Measurements from ENCODE around the gene ARG2.
A peak's percentile ranks its signal among the peaks of the same experiment; 100 is the strongest.
"Not testable (repeated sequence)": the region's sequence is repeated elsewhere in the genome, so short reads cannot be mapped to it uniquely, and the experiment has no call there.

ARG2 gene

GRCh38 chr14:67589204-67589770 lies 30.4 kb upstream of the ARG2 start:
- no peak overlapping the region for H3K4me3 ChIP-seq (ENCODE audit: low read length)
- peaks cover 6% of the 10 kb centered on the region; the same call in 1 of the 2 replicates for H3K36me3 ChIP-seq (ENCODE audit: control insufficient read depth, insufficient read depth, low read length)
- H3K4me1 ChIP-seq (ENCODE audit: control insufficient read depth, insufficient read depth, low read length), result no peaks in the 10 kb centered on the region
- DNase-seq (ENCODE audit: low read depth, low spot score), result no peak
- WGBS (ENCODE audit: insufficient coverage, insufficient read length), result no CpG with 5 or more reads among the region's 2 CpGs
- H3K27me3 ChIP-seq (ENCODE audit: control insufficient read depth, insufficient read depth, low read length), result no peaks in the 10 kb centered on the region
- H3K27ac ChIP-seq (ENCODE audit: low read length), result no peak overlapping the region
- H3K9me3 ChIP-seq (ENCODE audit: control insufficient read depth, insufficient read depth, low read length), result no peaks in the 10 kb centered on the region

- not testable (repeated sequence) for DNase-seq (ENCODE audit: low read depth, low spot score); H3K36me3 ChIP-seq (ENCODE audit: control insufficient read depth, insufficient read depth, low read length); H3K27ac ChIP-seq (ENCODE audit: low read length); H3K4me1 ChIP-seq (ENCODE audit: control insufficient read depth, insufficient read depth, low read length); H3K4me3 ChIP-seq (ENCODE audit: low read length); H3K27me3 ChIP-seq (ENCODE audit: control insufficient read depth, insufficient read depth, low read length); H3K9me3 ChIP-seq (ENCODE audit: control insufficient read depth, insufficient read depth, low read length)
- no CpG with 5 or more reads among the region's 1 CpG for WGBS (ENCODE audit: insufficient coverage, insufficient read length)
Measured at GRCh38 chr14:67593650-67594049, 26.1 kb upstream of the ARG2 start.

DNA sequence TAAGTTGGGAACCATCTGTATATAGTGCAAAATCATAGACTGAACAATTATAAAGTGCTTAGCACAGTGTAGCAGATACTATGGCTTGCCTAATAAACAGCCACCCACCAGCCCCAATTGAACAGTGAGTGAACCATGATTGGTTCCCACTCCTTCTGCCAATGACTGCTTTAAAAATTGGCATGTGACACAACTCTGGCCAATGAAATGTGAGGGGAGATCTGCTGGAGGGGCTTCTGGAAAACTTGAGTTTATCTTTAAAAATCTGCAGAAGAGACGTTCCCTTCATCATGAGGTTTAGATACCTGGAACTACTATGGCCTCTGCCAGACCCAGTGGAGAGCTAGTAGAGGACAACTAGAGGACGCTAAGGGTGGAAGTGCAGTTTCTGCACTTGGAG lies 24.3 kb upstream of the ARG2 start:
- H3K27me3 ChIP-seq (ENCODE audit: control insufficient read depth, insufficient read depth, low read length), result no peaks in the 10 kb centered on the region; the same call in none of the 2 replicates
- no peak for DNase-seq (ENCODE audit: low read depth, low spot score)
- no peak overlapping the region for H3K27ac ChIP-seq (ENCODE audit: low read length)
- H3K4me1 ChIP-seq (ENCODE audit: control insufficient read depth, insufficient read depth, low read length), result no peaks in the 10 kb centered on the region
- no peaks in the 10 kb centered on the region for H3K9me3 ChIP-seq (ENCODE audit: control insufficient read depth, insufficient read depth, low read length)
- WGBS (ENCODE audit: insufficient coverage, insufficient read length), result no CpG with 5 or more reads among the region's 2 CpGs
- H3K36me3 ChIP-seq (ENCODE audit: control insufficient read depth, insufficient read depth, low read length), result no peaks in the 10 kb centered on the region
- no peak overlapping the region for H3K4me3 ChIP-seq (ENCODE audit: low read length)

- Histone ChIP-seq H3K27me3 (ENCODE audit: control insufficient read depth, insufficient read depth, low read length) (peaks cover 11% of the 10 kb centered on the region), H3K9me3 (ENCODE audit: control insufficient read depth, insufficient read depth, low read length) (no peaks in the 10 kb centered on the region), H3K4me1 (ENCODE audit: control insufficient read depth, insufficient read depth, low read length) (no peaks in the 10 kb centered on the region), H3K4me3 (ENCODE audit: low read length) (peak within 1 kb of the TSS; percentile 51; the same call in 1 of the 2 replicates), H3K36me3 (ENCODE audit: control insufficient read depth, insufficient read depth, low read length) (no peaks in the 10 kb centered on the region), H3K27ac (ENCODE audit: low read length) (no peak within 1 kb of the TSS)
- WGBS (ENCODE audit: insufficient coverage, insufficient read length), result no CpG with 5 or more reads among the region's 77 CpGs
- DNase-seq (ENCODE audit: low read depth, low spot score), result no peak
Measured at GRCh38 chr14:67599698-67600561, 19.8 kb upstream of the ARG2 start, which contains the start of gene PIGH. Gene PIGH, minus strand, starts transcription at chr14:67600268. Its CDS starts 65 bp downstream, at chr14:67600203.

DNA sequence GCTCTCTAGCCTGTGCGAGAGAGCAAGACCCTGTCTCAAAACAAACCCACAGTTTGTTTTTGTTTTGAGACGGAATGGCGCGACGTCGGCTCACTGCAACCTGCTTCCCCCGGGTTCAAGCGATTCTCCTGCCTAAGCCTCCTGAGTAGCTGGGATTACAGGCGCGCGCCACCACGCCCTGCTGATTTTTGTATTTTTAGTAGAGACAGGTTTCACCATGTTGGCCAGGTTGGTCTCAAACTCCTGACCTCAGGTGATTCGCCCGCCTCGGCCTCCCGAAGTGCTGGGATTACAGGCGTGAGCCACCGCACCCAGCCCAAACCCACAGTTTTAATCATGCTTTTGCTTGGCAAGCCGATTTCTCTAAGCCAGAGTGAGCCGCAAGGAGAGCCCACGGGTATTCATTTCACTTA lies 19.2 kb upstream of the ARG2 start:
- not testable (repeated sequence) for H3K4me3 ChIP-seq (ENCODE audit: low read length); H3K27ac ChIP-seq (ENCODE audit: low read length); H3K9me3 ChIP-seq (ENCODE audit: control insufficient read depth, insufficient read depth, low read length); H3K36me3 ChIP-seq (ENCODE audit: control insufficient read depth, insufficient read depth, low read length); DNase-seq (ENCODE audit: low read depth, low spot score); H3K4me1 ChIP-seq (ENCODE audit: control insufficient read depth, insufficient read depth, low read length)
- WGBS (ENCODE audit: insufficient coverage, insufficient read length), result no CpG with 5 or more reads among the region's 21 CpGs
- H3K27me3 ChIP-seq (ENCODE audit: control insufficient read depth, insufficient read depth, low read length), result peaks cover 12% of the 10 kb centered on the region

DNA sequence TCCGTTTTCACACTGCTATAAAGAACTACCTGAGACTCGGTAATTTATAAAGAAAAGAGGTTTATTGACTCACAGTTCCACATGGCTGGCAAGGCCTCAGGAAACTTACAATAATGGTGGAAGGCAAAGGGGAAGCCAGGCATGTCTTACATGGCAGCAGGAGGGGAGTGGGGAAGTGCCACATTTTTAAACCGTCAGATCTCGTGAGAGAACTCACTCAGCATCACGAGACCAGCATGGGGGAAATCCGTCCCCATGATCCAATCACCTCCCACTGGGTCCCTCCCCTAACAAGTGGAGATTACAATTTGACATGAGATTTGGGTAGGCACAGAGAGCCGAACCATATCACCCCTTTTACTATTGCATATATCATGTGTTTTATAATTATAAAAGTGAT lies 17.6 kb upstream of the ARG2 start:
- no peaks in the 10 kb centered on the region for H3K4me1 ChIP-seq (ENCODE audit: control insufficient read depth, insufficient read depth, low read length)
- no peaks in the 10 kb centered on the region for H3K36me3 ChIP-seq (ENCODE audit: control insufficient read depth, insufficient read depth, low read length)
- peaks cover 17% of the 10 kb centered on the region for H3K27me3 ChIP-seq (ENCODE audit: control insufficient read depth, insufficient read depth, low read length)
- H3K9me3 ChIP-seq (ENCODE audit: control insufficient read depth, insufficient read depth, low read length), result no peaks in the 10 kb centered on the region
- no peak for DNase-seq (ENCODE audit: low read depth, low spot score)
- WGBS (ENCODE audit: insufficient coverage, insufficient read length), result no CpG with 5 or more reads among the region's 7 CpGs
- no peak overlapping the region for H3K4me3 ChIP-seq (ENCODE audit: low read length)
- no peak overlapping the region for H3K27ac ChIP-seq (ENCODE audit: low read length)

- no peak for DNase-seq (ENCODE audit: low read depth, low spot score)
- Histone ChIP-seq H3K36me3 (ENCODE audit: control insufficient read depth, insufficient read depth, low read length) (no peaks in the 10 kb centered on the region), H3K27me3 (ENCODE audit: control insufficient read depth, insufficient read depth, low read length) (peaks cover 18% of the 10 kb centered on the region), H3K4me1 (ENCODE audit: control insufficient read depth, insufficient read depth, low read length) (no peaks in the 10 kb centered on the region), H3K4me3 (ENCODE audit: low read length) (no peak overlapping the region), H3K9me3 (ENCODE audit: control insufficient read depth, insufficient read depth, low read length) (no peaks in the 10 kb centered on the region), H3K27ac (ENCODE audit: low read length) (no peak overlapping the region)
- no CpG with 5 or more reads among the region's 5 CpGs for WGBS (ENCODE audit: insufficient coverage, insufficient read length)
Measured at GRCh38 chr14:67602995-67603545, 16.6 kb upstream of the ARG2 start.

DNA sequence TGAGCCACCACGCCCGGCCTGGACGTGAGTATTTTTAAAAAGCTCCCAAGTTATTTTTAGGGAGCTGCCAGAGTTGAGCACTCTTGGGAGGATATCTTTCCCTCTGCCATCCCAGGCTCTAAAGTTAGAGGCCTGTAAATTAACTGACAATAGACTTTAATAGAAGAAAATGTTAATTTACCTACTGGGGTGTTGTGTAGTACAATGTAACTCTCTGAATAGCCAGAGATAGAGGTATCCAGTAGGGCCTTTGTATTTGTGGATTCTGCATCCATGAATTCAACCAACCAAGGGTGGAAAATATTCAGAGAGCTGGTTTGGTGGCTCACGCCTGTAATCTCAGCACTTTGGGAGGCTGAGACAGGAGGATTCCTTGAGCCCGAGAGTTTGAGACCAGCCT lies 12.1 kb upstream of the ARG2 start:
- no peak for DNase-seq (ENCODE audit: low read depth, low spot score)
- Histone ChIP-seq H3K27ac (ENCODE audit: low read length) (no peak overlapping the region), H3K4me1 (ENCODE audit: control insufficient read depth, insufficient read depth, low read length) (no peaks in the 10 kb centered on the region), H3K36me3 (ENCODE audit: control insufficient read depth, insufficient read depth, low read length) (no peaks in the 10 kb centered on the region), H3K9me3 (ENCODE audit: control insufficient read depth, insufficient read depth, low read length) (no peaks in the 10 kb centered on the region), H3K4me3 (ENCODE audit: low read length) (no peak overlapping the region), H3K27me3 (ENCODE audit: control insufficient read depth, insufficient read depth, low read length) (peaks cover 36% of the 10 kb centered on the region)
- WGBS (ENCODE audit: insufficient coverage, insufficient read length), result no CpG with 5 or more reads among the region's 5 CpGs

GRCh38 chr14:67609642-67610310 lies 9.9 kb upstream of the ARG2 start:
- H3K9me3 ChIP-seq (ENCODE audit: control insufficient read depth, insufficient read depth, low read length), result no peaks in the 10 kb centered on the region
- H3K36me3 ChIP-seq (ENCODE audit: control insufficient read depth, insufficient read depth, low read length), result no peaks in the 10 kb centered on the region
- WGBS (ENCODE audit: insufficient coverage, insufficient read length), result no CpG with 5 or more reads among the region's 10 CpGs
- no peak overlapping the region for H3K4me3 ChIP-seq (ENCODE audit: low read length)
- DNase-seq (ENCODE audit: low read depth, low spot score), result no peak
- no peak overlapping the region for H3K27ac ChIP-seq (ENCODE audit: low read length)
- no peaks in the 10 kb centered on the region for H3K4me1 ChIP-seq (ENCODE audit: control insufficient read depth, insufficient read depth, low read length)
- peaks cover 28% of the 10 kb centered on the region for H3K27me3 ChIP-seq (ENCODE audit: control insufficient read depth, insufficient read depth, low read length)

DNA sequence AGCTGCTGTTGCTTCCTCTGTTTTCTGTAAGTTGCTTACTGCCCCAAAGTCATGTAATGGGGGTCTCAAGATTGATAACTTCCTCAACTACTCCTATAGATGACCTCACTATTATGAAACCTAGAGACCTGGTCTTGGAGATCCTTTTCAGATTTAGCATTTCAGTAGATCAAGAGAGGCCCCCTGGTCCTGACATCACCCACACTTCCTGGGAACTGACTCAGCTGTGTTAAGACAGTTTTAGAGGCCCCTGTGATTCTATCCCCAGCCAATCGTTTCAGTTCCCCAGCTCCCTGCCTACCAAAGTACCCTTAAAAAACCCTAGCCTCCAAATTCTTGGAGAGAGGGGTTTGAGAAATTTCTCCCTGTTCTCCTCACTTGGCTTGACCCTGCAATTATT lies 9.2 kb upstream of the ARG2 start:
- no peaks in the 10 kb centered on the region for H3K36me3 ChIP-seq (ENCODE audit: control insufficient read depth, insufficient read depth, low read length)
- DNase-seq (ENCODE audit: low read depth, low spot score), result no peak
- H3K4me3 ChIP-seq (ENCODE audit: low read length), result no peak overlapping the region
- no peaks in the 10 kb centered on the region for H3K4me1 ChIP-seq (ENCODE audit: control insufficient read depth, insufficient read depth, low read length)
- no peak overlapping the region for H3K27ac ChIP-seq (ENCODE audit: low read length)
- no peaks in the 10 kb centered on the region for H3K9me3 ChIP-seq (ENCODE audit: control insufficient read depth, insufficient read depth, low read length)
- peaks cover 26% of the 10 kb centered on the region for H3K27me3 ChIP-seq (ENCODE audit: control insufficient read depth, insufficient read depth, low read length)
- no CpG with 5 or more reads among the region's 1 CpG for WGBS (ENCODE audit: insufficient coverage, insufficient read length)

Measured in iPS DF 6.9 (cell line).